GM19463 (cell line): ENCODE measurements around the gene CCDC88B.

ENCODE experiments used
- ATAC-seq: cut with Tn5 transposase; IDR thresholded peaks from one replicate; pipeline ENCODE4 v1.9.1; 2021; ENCODE audit warnings: mild to moderate bottlenecking, moderate library complexity; ENCODE audit not compliant: unreplicated experiment

The CCDC88B gene

GRCh38 chr11:64357904-64358535 lies 18.0 kb downstream of the CCDC88B start:
- ATAC-seq, result no peak

GRCh38 chr11:64358536-64358906 lies 18.5 kb downstream of the CCDC88B start:
- ATAC-seq, result no peak

- ATAC-seq, result peak; percentile 65
Observed at GRCh38 chr11:64358907-64359711, 19.1 kb downstream of the CCDC88B start, which contains the start of gene RPS6KA4. Gene RPS6KA4, plus strand, starts transcription at chr11:64359162. Its CDS starts 74 bp downstream, at chr11:64359236.

GRCh38 chr11:64359712-64360445 lies 19.9 kb downstream of the CCDC88B start:
- ATAC-seq, result no peak

GRCh38 chr11:64360448-64360921 lies 20.5 kb downstream of the CCDC88B start:
- ATAC-seq, result no peak

- no peak for ATAC-seq
Observed at GRCh38 chr11:64361659-64362058, 21.7 kb downstream of the CCDC88B start.

- no peak for ATAC-seq
Observed at GRCh38 chr11:64362339-64362738, 22.3 kb downstream of the CCDC88B start.

- no peak for ATAC-seq
Observed at GRCh38 chr11:64364435-64364834, 24.4 kb downstream of the CCDC88B start.

- no peak for ATAC-seq
Observed at GRCh38 chr11:64364911-64365310, 24.9 kb downstream of the CCDC88B start.

GRCh38 chr11:64366751-64367150 lies 26.7 kb downstream of the CCDC88B start:
- no peak for ATAC-seq

GRCh38 chr11:64367931-64368672 lies 28.1 kb downstream of the CCDC88B start:
- no peak for ATAC-seq

GRCh38 chr11:64368673-64369074 lies 28.7 kb downstream of the CCDC88B start:
- ATAC-seq, result no peak

GRCh38 chr11:64369440-64370421 lies 29.7 kb downstream of the CCDC88B start:
- no peak for ATAC-seq

GRCh38 chr11:64371201-64371600 lies 31.2 kb downstream of the CCDC88B start:
- ATAC-seq, result no peak

GRCh38 chr11:64372021-64372420 lies 32.0 kb downstream of the CCDC88B start:
- no peak for ATAC-seq

GRCh38 chr11:64372802-64373597 lies 33.0 kb downstream of the CCDC88B start:
- ATAC-seq, result no peak

- no peak for ATAC-seq
Observed at GRCh38 chr11:64373598-64373974, 33.6 kb downstream of the CCDC88B start.

- ATAC-seq, result no peak
Observed at GRCh38 chr11:64376071-64376470, 36.1 kb downstream of the CCDC88B start.

- no peak for ATAC-seq
Observed at GRCh38 chr11:64378335-64378880, 38.4 kb downstream of the CCDC88B start.
